Stimulated activated CD8-positive, alpha-beta memory T cell treated with anti-CD3 and anti-CD28 coated beads, Interleukin-12 subunit alpha, Interleukin-12 subunit beta, amount 100 ng/mL, for 1 hour (primary cell): ENCODE measurements around the gene DNAI4.
"Not testable (repeated sequence)": the region's sequence is repeated elsewhere in the genome, so short reads cannot be mapped to it uniquely, and the experiment has no call there.

Source experiments
- DNase-seq: peaks from one replicate; pipeline ENCODE4 v3.0.0-alpha.2; 2020; ENCODE audit warnings: low read depth

Gene DNAI4

GRCh38 chr1:66929691-66929998 lies 5.0 kb upstream of the DNAI4 start:
- DNase-seq = no peak

- DNase-seq = no peak
Measured at GRCh38 chr1:66929146-66929688, 4.6 kb upstream of the DNAI4 start.

GRCh38 chr1:66927528-66927927 lies 2.9 kb upstream of the DNAI4 start:
- DNase-seq = no peak

- DNase-seq = no peak
Measured at GRCh38 chr1:66925944-66926343, 1.3 kb upstream of the DNAI4 start.

- no peak for DNase-seq
Measured at GRCh38 chr1:66925558-66925910, 878 bp upstream of the DNAI4 start.

GRCh38 chr1:66920543-66920942 lies 4.1 kb downstream of the DNAI4 start:
- no peak for DNase-seq

- no peak for DNase-seq
Measured at GRCh38 chr1:66919828-66920227, 4.8 kb downstream of the DNAI4 start.

GRCh38 chr1:66919063-66919462 lies 5.6 kb downstream of the DNAI4 start:
- no peak for DNase-seq

GRCh38 chr1:66917476-66917875 lies 7.2 kb downstream of the DNAI4 start:
- no peak for DNase-seq

- no peak for DNase-seq
Measured at GRCh38 chr1:66916320-66916719, 8.3 kb downstream of the DNAI4 start.

GRCh38 chr1:66915203-66915602 lies 9.5 kb downstream of the DNAI4 start:
- not testable (repeated sequence) for DNase-seq

- DNase-seq = no peak
Measured at GRCh38 chr1:66893712-66894111, 30.9 kb downstream of the DNAI4 start.

GRCh38 chr1:66890621-66891020 lies 34.0 kb downstream of the DNAI4 start:
- DNase-seq = no peak

GRCh38 chr1:66889030-66889429 lies 35.6 kb downstream of the DNAI4 start:
- DNase-seq = no peak

GRCh38 chr1:66876664-66877063 lies 48.0 kb downstream of the DNAI4 start:
- DNase-seq = no peak

GRCh38 chr1:66873111-66873510 lies 51.5 kb downstream of the DNAI4 start:
- DNase-seq = no peak

GRCh38 chr1:66872024-66872423 lies 52.6 kb downstream of the DNAI4 start:
- DNase-seq = not testable (repeated sequence)

- no peak for DNase-seq
Measured at GRCh38 chr1:66867501-66867900, 57.2 kb downstream of the DNAI4 start.

- DNase-seq = no peak
Measured at GRCh38 chr1:66860529-66860928, 64.1 kb downstream of the DNAI4 start.

- DNase-seq = no peak
Measured at GRCh38 chr1:66853379-66853778, 71.3 kb downstream of the DNAI4 start.

- no peak for DNase-seq
Measured at GRCh38 chr1:66852870-66853269, 71.8 kb downstream of the DNAI4 start.

GRCh38 chr1:66850989-66851388 lies 73.7 kb downstream of the DNAI4 start:
- no peak for DNase-seq

- DNase-seq = no peak
Measured at GRCh38 chr1:66848193-66848592, 76.5 kb downstream of the DNAI4 start.

GRCh38 chr1:66840929-66841328 lies 83.7 kb downstream of the DNAI4 start:
- no peak for DNase-seq

GRCh38 chr1:66834926-66835325 lies 89.7 kb downstream of the DNAI4 start:
- DNase-seq = no peak
